Measurements from ENCODE around the gene SHANK3.
"Not testable (repeated sequence)": the region's sequence is repeated elsewhere in the genome, so short reads cannot be mapped to it uniquely, and the experiment has no call there.

SHANK3 gene

DNA sequence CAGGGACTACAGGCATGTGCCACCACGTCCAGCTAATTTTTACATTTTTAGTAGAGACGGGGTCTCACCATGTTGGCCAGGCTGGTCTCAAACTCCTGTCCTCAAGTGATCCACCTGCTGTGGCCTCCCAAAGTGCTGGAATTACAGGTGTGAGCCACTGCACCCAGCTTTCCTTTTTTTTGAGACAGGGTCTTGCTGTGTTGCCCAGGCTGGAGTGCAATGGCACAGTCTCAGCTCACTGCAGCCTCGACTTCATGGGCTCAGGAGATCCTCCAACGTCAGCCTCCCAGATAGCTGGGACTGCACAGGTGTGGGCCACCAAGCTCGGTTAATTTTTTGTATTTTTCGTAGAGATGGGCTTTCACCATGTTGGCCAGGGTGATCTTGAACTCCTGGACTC lies 18.0 kb upstream of the SHANK3 start:
- not testable (repeated sequence) for DNase-seq

DNA sequence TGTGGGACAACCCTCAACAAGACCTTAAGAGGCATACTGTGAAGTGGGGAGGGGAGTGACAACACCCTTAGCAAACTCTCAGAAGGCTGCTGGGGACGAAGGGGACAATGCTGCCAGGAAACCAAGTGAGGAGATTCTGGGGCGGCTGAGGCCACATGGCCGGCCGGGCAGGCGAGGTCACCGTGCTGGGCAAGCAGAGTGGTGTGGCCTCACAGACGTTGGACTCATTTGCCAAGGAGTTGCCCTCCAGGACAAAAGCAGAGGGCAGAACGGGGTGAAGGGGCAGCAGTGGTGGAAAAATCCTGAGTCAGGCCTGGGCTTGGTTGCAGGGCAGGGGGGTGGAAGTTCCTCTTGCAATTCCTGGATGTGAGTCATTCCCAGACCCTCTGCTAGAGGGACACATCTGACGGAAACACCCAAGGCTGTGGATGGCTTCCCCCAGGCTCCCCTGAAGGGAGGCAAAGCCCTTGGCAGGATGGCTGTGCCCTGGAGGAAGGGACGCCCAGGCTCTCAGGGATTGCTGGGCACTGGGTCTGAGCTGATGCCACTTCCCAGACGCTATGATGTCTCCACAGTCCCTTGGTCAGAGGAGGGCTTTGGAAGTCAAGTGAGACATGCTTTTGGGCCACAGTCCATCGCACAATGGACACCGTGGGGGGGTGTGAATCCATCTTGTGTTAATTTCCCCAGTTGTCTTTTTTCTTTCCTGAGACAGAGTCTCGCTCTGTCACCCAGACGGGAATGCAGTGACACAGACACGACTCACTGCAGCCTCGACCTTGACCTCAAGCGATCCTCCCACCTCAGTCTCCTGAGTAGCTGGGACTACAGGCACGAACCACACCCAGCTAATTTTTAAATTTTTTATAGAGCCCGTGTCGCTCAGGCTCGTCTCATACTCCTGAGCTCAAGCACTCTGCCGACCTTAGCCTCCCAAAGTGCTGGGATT lies 16.2 kb upstream of the SHANK3 start:
- no peak for DNase-seq

DNA sequence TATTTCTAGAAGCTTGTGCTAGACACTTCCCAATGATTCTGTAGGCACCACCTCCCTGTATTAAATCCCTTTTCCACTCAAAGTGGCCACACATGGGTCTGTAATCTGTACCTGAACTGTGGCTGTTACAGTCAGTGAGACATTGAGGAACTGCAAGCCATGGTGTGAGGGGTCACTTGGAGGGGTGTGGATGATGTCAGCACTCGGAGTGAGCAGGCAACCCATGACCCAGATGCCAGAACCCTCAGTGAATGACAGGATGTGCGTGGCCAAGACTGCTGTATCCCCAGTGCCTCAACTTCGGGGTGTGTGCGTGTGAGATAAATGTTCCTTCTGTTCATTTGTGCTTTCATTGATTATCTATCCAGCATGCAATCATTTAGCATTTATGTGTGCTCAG lies 14.7 kb upstream of the SHANK3 start:
- DNase-seq, result no peak

DNA sequence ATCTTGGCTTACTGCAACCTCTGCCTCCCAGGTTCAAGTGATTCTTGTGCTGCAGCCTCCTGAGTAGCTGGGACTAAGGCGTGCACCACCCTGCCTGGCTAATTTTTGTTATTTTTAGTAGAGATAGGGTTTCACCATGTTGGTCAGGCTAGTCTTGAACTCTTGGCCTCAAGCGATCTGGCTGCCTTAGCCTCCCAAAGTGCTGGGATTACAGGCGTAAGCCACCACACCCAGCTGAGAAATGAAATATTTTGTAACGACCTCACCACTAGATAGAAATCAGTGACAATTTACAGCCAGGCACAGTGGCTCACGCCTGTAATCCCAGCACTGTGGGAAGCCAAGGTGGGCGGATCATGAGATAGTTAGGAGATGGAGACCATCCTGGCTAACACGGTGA lies 12.9 kb upstream of the SHANK3 start:
- DNase-seq, result not testable (repeated sequence)

DNA sequence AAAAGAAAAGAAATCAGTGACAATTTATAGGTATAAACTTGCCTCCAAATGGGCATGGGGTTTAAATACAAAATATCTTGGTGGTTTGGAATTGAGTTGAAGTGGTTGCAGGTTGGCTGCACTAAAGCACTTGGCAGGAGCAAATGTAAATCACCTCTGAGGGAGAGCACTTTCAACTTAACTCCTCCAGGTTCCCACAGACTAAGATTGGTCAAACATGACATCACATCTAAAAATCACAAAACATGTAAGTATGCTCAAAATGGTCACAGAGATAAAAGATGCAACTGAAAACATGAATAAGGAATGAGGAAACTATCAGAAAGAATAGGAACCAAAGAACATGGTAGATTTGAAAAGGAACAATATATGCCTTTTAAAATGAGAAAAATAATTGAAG lies 12.3 kb upstream of the SHANK3 start:
- no peak for DNase-seq

DNA sequence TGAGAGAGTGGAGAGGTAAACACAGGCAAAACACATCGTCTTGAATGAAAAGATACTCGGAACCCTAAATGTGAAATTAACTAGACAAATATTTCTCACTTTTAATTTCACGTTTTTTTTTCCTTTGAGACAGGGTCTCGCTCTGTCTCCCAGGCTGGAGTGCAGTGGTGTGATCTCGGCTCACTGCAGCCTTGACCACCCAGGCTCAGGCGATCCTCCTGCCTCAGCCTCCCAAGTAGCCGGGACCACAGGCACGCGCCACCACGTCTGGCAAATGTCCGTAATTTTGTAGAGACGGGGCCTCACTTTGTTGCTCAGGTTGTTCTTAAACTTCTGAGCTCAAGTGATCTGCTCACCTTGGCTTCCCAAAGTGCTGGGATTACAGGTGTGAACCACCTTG lies 7.4 kb upstream of the SHANK3 start:
- DNase-seq, result no peak

DNA sequence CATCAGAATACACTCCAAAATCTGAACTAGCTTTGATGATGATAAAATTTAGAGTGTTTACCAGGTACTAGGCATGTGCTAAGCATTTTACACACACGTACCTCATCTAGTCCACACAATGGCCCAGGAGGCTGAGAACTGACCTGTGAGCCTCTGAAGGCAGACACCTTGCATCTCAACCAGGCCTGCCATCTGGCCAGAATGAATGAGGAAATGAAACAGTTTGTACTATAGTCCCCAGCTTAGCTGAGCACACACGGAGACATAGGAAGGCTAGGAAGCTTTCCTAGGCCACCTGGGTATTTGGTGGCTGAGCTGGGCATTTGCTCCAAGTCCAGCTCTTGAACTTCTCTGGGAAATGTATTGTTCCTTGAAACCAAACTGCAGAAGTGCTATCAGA lies 6.9 kb upstream of the SHANK3 start:
- DNase-seq, result no peak

DNA sequence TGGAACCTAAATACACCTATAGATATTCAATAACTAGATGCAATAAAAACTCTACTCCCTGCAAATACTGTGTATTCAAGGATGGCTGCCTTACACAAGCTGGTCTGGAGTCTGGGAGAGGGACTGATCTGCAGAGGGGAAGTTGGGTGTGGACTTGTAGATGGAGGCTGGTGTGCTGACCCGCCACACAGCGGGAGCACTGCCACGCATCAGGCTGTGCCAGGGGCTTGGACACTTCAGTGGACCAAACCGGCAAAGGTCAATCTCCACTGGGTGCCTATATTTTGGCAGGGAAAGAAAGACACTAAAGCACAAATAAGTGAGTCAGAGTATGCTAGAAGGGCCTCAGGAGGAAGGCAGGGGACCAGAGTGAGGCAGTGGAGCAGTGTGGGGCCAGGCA lies 2.1 kb upstream of the SHANK3 start:
- DNase-seq, result no peak

DNA sequence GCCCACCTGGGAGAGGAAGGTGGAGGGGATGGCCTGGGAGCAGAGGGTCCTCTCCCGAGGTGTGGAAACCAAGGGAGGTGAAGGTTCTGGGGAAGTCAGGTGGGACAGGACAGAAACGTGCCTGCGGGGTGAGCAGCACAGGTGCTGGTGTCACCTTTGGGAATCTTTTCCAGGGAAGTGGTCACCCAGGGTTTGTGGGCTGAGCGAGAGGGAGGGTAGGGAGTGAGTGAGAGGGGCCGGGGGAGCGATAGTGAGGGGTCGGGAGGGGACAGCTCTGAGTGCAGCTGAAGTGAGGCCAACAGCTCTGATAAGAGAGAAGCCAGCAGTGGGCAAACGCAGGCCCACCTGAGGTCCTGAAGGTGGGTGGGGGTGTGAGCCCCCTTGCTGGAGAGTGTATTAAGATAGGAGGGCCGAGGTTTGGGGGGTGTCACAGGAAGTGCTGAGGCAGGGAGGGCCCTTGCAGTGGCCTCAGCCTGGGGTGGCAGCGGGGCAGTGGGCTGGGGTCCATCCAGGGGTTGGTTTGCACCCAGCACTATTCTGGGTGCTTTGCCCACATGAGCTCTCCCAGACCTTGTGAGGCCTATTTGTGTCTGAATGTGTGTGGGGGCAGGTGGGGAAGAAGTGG lies 1.6 kb upstream of the SHANK3 start:
- DNase-seq, result no peak

DNA sequence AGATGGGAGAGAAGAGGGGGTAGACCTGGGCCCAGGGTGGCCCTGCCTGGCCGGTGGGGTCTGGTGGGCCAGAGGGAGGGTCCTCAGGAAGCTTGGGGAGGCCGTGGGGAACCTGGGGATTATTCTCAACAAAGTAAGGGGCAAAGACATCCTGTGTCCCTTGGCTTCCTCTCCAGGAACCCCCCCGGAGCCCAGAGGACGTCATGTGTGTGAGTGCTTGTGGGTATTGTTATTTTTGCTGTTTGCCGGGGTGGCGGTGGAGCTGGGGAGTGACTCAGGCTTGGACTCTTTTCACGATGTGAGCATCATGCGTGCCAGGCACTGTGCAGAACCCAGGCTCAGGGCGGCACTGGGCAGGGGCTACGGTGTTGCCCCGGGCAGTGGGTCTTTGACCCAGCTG lies 982 bp upstream of the SHANK3 start:
- DNase-seq, result no peak

DNA sequence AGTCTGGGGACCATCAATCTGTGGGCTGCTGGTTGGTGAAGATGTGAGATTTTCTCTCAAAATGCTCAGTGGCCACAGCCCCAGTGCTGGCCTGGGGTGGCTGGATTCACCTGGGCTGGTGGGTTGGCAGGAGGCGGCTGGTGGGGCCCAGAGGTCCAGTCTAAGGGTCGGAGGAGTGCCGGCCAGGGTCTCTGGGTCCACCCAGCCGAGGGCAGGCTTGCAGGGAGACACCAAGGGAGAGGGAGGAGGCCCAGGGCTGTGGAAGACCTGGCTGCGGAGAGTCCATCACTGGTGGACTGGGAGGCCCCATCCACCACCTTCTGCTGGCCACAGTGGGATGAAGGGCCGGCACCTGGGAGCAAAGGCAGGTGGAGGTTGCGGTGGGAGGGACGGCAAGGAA lies 582 bp upstream of the SHANK3 start:
- DNase-seq, result no peak

DNA sequence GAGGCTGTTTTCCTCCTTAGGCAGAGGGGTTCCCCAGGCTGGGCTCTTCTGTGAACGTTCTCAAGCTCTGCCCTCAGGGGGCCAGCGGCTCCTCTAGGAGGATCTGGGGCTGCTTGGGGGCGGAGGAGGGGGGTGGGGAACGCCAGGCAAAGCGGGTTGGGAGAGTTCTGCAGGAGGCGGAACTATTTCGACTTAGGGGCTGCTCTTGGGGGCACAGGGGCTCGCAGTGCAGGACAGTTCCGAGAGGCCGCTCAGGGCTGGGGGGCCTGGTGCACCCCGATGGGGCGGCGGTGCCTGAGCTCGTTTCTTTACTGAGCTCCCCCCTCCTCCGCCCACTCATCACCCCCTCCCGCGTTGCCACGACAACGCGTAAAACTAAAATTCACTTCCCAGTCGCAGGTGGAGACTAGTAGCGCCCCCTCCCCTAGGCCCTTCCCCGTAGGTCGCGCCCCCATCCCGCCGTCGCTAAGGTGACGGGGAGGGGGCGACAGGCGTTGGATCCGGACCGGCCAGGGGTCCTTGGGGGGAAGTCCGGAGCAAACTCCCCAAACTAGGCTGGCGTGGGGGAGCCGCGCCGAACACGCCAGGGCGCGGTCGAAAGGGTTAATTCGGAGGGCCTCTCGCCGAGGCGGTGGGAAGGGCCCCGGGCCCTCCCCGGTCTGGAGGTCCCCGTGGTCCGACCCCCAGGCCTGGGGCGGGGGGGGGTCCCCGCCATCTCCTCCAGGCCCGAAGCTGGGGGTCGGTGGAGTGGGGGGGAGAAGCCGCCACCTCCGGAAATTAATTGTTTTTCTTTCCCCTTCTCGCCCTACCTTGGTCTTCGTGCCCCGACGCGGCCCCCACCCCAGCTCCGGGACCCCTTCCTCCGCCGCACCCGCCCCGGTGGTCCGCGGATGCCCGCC lies 857 bp downstream of the SHANK3 start:
- DNase-seq, result no peak

DNA sequence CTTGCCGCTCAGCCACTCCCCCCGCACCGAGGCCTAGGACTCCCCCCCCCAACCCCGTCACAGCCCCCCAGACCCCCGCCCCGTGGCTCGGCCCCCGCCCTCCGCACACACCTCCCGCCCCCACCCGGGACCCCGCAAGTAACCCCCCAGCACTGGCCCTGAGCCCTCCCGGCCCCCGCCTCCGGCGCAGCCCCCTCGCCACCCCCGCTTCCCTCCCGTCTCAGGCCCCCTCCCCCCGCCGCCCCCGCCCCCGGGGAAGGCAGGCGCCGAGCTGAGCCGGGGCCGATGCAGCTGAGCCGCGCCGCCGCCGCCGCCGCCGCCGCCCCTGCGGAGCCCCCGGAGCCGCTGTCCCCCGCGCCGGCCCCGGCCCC lies 1.5 kb downstream of the SHANK3 start:
- DNase-seq, result no peak

DNA sequence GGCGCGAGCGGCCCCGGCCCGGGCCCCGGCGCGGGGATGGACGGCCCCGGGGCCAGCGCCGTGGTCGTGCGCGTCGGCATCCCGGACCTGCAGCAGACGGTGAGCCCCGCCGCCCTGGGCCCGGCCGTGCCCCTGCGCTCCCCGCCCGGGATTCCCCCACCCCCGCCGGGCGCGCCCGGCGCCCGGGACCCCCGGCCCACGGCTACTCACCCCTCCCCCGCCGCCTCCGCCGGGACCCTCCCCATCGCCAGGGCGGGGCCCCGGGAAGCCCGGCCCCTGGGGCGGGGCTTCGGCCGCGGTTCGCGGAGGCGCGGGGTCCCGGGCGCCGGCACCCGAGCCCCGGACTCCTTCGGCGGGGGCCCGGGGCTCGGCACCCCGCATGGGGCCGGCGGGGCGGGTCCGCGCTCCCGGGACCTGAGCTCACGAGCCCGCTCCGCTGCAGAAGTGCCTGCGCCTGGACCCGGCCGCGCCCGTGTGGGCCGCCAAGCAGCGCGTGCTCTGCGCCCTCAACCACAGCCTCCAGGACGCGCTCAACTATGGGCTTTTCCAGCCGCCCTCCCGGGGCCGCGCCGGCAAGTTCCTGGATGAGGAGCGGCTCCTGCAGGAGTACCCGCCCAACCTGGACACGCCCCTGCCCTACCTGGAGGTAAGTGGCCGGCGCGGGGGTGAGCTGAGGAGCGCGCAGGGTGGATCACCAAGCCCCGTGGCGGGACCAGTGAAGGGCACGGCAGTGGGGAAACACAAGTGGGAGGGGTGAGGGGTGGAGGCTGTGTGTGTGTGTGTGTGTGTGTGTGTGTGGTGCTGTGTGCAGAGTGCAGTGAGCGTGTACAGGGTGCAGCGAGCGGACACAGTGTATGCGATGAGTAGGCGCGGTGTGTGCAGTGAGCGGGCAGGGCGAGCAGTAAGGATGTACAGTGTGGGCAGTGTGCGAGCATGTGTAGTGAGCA lies 2.3 kb downstream of the SHANK3 start:
- no peak for DNase-seq

DNA sequence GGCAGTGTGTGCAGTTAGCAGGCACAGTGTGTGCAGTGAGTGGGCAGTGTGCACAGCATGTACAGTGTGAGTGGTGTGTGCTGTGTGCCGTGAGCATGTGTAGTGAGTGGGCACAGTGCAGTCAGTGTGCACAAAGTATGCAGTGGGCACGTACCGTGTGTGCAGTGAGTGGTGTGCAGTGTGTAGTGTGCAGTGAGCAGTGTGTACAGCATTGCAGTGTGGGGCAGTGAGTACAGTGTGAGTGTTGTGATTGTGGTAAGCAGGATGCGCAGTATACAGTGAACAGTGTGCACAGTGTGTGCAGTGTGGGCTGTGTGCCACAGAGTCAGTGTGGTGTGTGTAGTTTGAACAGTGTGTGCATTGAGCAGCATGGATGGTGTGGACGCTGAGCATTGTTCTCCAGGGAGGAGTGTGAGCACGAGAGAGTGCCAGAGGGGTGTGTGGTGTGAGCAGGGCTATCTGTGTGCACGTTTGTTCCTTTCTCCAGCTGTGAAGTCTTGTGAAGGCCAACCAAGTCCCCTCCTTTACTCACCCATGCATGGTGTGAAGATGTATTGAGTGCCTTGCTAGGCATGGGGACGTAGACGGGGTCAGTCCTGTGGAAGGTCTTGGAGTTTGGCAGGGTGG lies 3.0 kb downstream of the SHANK3 start:
- no peak for DNase-seq

DNA sequence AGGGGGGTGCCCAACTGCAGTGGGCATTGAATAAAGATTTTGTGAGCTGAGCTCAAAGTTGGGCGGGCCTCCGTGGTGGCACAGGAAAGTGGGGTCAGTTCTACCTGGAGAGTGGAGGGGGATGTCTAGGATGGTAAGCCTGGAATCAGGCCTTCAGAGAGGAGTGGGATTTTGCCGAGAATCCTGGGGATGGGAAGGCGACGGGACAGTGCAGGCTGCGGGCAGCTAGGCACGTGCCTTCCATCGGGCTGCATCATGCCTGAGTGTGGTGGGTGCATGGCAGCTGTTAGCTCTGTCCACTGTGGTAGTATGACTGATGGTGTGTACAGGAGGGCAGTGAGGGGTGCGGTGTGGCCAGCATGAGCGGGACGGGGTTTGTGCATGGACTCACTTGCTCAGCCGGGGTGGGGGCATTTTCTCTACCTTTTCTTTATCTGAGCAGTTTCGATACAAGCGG lies 3.6 kb downstream of the SHANK3 start:
- DNase-seq, result no peak

DNA sequence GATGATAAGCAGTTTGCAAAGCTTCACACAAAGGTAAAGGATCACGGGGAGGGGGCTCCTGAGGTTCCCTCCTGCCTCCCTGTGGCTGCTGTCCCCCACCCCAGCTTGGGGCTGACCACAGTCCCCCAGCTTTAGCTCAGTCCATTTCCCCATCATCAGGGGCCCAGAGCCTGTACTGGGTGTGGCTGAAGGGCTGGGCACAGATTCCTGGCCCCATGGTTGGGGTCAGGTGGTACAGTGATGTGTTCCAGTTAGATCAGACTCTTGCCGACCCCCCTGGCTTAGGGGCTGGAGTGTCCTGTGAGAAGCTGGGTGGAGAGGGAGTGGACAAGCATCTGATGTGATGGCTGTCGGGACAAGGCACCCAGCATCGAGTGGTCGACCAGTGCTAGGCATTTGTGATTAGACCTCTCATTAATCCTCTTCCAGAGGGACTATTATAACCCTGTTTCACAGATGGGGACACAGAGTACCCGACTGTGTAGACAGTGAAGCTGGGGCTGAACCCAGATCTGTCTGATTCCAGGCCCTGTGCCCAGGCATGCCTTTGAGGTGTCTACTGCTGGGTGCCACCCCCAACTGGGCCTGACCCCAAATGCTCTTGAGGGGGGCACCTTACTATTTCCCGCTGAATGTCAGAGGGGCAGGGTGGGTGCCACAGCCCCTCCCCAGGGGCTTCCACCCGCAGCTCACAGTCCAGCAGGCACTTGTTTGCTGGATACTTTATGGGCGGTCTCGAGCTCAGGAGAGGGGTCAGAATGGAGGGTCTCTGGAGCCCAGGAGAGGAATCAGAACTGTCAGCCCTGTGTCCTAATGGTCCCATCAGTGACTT lies 4.3 kb downstream of the SHANK3 start:
- DNase-seq, result no peak

DNA sequence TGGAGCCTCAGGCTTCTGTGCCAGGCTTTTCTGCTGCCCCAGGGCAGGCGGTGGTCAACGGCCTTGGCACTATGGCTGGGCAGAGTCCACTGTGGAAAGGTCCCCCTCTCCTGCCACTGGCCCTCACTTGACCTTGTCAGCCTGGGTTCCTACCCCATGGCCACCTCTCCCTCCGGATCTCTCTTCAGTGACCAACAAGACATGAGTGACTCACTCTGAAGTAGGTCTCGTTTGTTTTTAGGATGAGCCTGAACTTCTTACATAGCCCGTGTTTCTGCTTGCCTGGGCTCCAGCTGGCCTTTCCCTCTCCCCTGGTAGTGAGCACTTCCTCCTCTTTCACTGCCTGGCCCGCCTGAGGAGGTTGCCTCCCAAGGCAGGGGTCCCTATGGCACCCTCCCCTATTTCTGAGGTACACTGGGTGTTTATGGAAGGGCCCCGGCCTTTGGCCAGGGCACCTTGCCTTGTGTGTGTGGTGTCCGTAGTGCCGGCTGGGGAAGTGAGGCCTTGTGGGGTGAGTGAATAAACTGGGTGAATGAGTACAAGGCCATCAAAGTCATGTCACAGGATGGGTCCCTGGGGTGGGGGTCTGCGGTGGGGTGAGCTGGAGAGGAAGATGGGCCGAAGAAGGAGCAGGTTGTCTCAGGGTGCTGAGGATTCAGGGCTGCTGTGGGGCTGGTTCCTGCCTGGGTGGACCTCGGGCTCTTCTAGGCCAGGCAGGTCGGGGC lies 5.0 kb downstream of the SHANK3 start:
- DNase-seq, result no peak

DNA sequence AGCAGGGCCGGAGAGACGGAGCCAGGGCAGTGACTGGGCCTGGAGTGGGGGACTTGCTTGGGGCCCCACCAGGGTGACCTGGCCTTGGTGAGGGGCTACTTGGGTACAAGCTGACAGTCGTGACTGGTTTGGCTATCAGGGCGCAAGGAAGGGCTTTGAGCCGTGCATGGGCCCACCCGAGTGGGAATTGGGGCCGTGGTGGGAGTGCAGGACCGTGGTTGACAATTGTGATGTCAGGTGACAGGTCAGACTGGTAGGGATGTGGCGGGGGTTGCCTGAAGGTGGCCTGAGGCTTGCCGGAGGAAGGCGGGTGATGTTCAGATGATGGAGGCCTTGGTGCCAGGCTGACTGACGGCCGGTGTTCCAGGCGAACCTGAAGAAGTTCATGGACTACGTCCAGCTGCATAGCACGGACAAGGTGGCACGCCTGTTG lies 5.6 kb downstream of the SHANK3 start:
- no peak for DNase-seq

Data from DMS 273 treated with DMSO at 0.1 percent for 48 hours (cell line).